T47D (cell line): ENCODE results near the gene CASZ1.

ENCODE experiments used
- DNase-seq, 2 experiments: peaks; one replicate each; pipeline versions ENCODE4 v3.0.0 to v3.0.0-alpha.2; 2011 to 2012; ENCODE audit warnings: low read depth in 1 of 2, low spot score in 1 of 2
- JUND ChIP-seq: IDR thresholded peaks from 2 replicates; pipeline ENCODE4 v1.6.1; 2012; ENCODE audit warnings: low read depth
- in situ Hi-C: cut with HindIII; loops from 2 replicates; pipeline ENCODE4 v1.10.0; 2016; ENCODE audit warnings: low sequenced_read_pairs, low pct_unique_long_range_greater_than_20kb

Gene CASZ1

DNA sequence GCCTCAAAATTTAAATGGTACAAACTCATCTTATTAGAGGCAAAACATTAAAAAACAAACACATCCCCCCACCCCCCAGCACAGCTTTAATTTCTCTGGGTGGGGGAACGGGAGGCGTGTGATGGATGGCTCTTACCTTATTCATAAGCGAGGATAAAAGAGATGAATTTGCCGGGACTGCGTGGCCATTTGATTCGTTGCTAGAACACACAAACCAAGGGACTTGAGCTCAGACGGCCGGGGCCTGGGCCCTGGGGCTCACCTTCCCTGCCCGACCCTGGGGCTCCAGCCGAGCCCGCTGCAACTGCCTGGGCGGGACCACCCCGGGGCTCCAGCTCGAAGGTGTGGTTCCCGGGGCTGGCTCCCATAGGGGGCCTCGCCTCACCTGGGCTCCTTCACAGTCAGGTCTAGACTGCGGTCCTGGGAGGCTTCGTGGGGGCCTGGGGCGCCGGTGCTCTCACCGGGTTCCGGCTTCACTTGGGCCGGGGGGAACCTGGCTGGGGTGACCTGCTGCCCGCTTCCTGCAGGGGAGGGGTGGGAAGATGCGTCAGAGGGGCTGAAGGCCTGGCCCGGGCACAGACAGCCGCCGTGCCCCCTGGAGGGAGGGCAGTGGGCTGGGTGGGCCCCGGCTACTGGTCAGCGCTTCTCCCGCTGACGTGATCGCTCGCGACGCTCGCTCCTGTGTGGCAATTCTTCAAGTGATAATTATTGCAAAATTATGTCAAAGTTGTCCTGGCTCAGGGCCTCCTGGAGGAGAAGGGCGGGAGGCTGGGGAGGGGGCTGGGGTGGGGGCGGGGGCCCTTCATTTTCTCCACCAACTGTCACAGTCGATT, 145.7 kb downstream of the CASZ1 start:
- no peak for TF ChIP-seq JUND
- DNase-seq = no peak
- in situ Hi-C loops = no loop called here

GRCh38 chr1:10649517-10650201, 146.8 kb downstream of the CASZ1 start:
- no peak for TF ChIP-seq JUND
- in situ Hi-C loops = no loop called here
- DNase-seq = no peak

- in situ Hi-C loops = no loop called here
- no peak for DNase-seq
- no peak for TF ChIP-seq JUND
These were observed 147.5 kb downstream of the CASZ1 start for GRCh38 chr1:10648689-10649516.

DNA sequence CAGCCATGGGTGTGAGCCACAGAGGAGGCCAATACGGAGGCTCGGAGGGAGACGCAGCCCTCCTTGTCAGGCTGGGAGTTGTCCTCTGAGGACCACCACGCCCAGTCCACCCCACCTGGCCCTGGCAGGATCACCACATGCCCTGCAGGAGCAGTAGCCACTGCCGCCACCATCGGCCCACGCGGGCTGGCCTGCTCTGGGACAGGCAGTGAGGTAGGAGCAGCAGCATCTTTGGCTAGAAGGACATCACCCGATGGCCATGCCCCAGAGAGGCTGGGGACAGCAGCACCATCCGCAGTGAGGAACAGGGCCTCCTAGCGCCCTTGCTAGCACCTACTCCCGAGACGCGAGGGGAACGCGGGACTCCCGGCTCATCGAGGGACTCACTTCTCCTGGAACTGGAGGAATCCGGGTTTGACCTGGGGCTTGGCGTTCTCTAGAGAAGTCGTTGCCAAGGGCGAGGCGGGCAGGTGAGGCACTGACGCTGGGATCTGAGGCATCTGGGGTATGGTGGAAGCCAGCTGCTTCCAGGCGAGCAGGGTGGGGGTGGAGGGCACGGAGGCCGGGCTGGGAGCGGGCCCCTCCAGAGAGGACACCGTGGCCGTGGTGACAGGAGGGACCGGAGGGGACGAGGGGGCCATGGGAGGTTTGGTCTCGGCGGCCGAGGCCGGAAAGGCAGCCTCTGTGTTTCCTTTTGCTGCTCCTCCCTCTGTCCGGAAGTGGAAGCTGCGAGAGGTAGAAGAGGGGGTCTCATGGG, 148.9 kb downstream of the CASZ1 start:
- in situ Hi-C loops = no loop called here
- no peak for TF ChIP-seq JUND
- DNase-seq = no peak

DNA sequence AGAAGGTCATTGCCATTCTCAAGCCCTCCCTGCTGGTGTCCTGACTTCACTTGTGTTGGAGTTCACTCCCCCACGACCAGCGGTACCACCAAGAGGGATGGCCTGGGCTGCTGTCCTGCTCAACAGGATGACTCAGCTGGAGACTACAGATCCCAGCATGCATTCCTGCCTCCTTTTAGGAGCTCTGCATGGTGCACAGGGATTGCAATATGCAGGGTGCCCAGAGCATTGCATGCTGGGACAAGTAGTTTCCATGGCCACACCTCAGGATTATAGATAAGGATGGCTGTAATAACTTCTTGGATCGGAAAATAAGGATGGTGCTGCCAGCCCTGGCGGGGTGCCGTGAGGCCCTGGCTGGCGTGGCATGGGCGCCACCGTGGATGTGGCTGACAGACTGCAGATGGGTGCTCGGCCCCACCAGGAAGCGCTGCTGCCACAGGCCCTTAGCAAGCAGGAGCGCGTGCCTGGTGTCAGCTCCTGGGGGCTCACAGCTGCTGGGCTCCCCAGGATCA, 150.0 kb downstream of the CASZ1 start:
- no peak for TF ChIP-seq JUND
- in situ Hi-C loops = no loop called here
- DNase-seq = peak in 1 of 2 experiments; percentile 42

DNA sequence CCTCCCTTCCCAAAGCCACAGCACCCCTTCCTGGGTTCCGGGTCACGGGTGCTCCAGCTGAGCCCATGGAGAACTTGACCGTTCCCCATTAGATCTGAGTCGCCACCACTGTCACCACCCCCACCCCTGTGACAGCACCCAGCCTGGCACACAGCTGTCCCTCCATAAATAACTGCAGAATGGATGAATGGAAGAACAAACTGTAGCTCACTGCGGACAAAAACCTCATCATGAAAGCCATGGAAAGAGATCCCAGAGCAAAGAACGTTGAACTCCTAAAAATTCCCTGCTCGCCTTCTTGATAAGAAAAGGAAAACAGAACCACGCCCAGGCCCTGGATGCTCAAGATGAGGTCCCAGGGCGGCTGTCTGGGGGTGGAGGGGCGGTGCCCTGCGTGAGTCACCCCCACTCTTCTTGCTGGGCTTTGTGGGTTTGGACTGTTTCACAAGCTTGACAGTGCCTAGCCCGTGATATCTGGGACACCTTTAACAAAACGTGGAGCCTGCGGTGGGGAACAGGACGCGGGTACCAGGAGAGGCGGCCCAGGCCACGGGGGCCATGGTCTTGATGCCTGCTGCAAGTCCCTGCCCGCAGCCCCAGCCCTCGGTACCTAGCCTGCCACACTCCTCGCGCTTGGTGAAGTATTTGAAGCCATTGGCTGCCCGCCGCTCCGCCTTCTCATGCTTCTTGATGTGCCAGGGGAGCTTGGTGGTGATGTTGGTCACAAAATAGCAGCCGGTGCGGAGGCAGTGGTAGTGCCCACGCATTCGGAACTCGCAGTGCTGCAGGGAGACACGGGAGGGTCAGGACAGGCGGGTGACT, 151.9 kb downstream of the CASZ1 start:
- in situ Hi-C loops = no loop called here
- no peak for TF ChIP-seq JUND
- DNase-seq = no peak

GRCh38 chr1:10643607-10644306, 152.7 kb downstream of the CASZ1 start:
- in situ Hi-C loops = no loop called here
- no peak for TF ChIP-seq JUND
- no peak for DNase-seq

- in situ Hi-C loops = no loop called here
- no peak for TF ChIP-seq JUND
These were observed 153.9 kb downstream of the CASZ1 start for GRCh38 chr1:10642403-10643080.

GRCh38 chr1:10641976-10642375, 154.5 kb downstream of the CASZ1 start:
- no peak for TF ChIP-seq JUND
- no peak for DNase-seq
- in situ Hi-C loops = no loop called here

More at GRCh38 chr1:10642403-10643080, 153.9 kb downstream of the CASZ1 start:
- no peak for DNase-seq

DNA sequence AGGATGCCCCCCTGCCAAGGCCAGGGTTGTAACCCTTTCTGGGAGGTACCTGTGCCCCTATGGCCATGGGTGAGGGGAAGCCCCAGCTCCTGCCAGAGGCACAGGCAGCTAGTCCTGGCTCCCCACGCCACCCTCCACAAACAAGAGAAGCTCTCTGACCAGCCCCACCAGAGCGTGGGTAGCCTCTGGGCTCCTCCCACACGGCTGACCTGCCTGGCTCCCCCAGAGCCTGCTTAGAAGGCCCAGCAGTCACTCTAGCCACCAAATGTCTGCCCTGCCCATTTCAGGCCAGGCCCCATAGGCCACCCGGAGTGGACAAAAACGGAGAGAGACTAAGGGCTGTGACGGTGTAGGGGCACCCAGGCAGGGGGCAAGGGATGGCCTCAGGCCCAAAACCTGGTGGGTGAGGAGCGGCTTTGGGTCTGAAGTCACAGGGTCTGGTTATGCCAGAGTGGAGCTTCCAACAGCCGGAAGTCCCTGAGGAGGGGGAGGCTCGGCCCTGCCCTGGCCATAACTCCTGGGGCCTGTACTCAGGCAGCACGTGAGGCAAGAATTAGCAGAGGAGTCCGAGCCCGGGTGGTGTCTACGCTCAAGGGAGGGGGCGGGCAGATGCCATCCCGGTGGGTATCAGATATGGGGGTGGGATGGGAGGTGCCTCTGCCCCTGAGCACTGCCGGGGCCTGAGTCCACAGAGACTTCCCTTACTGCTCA, 155.4 kb downstream of the CASZ1 start:
- TF ChIP-seq JUND = no peak
- in situ Hi-C loops = no loop called here
- DNase-seq = no peak
